ENCODE data around the gene MYO9B. TPM values are rescaled to one million over a fixed set of nuclear protein-coding genes. Genes with fewer than 3 reads are reported as not detected.

Gene MYO9B
- total RNA-seq, 1 donor from 2014 or later: 55.9 TPM

DNA sequence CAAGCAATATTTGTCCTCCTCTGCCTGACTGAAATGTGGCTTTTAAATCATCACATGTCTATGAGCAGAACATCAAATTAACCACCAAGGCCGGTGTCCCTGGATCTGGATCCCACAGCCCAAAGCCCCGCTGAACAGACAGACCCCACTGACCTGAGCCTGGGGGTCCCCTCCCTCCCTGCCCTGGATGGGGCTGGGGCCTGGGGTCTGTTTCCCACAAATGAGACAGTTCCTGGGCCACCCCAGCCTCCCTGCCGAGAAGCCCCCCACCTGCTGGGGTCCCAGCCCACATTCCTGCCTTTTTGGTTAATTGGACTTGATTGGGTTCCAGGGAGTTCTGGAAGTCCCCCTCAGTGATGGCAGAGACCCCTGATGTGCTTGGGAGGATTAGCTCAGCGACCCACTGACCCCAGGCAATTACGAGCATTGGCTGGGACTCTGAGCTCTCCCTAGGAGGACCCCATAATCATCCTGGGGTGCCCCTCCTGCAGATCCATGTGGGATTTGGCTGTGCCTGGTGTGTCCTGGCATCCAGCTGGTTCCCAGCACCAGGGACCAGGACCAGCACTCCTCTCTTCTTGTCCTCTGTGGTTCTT lies 29.6 kb upstream of the MYO9B start:
- no peak overlapping the region for H3K4me3 ChIP-seq (ENCODE audit: low read depth, low read length)
- DNase-seq (ENCODE audit: low read depth): no peak
- TF ChIP-seq, protein P1, sequence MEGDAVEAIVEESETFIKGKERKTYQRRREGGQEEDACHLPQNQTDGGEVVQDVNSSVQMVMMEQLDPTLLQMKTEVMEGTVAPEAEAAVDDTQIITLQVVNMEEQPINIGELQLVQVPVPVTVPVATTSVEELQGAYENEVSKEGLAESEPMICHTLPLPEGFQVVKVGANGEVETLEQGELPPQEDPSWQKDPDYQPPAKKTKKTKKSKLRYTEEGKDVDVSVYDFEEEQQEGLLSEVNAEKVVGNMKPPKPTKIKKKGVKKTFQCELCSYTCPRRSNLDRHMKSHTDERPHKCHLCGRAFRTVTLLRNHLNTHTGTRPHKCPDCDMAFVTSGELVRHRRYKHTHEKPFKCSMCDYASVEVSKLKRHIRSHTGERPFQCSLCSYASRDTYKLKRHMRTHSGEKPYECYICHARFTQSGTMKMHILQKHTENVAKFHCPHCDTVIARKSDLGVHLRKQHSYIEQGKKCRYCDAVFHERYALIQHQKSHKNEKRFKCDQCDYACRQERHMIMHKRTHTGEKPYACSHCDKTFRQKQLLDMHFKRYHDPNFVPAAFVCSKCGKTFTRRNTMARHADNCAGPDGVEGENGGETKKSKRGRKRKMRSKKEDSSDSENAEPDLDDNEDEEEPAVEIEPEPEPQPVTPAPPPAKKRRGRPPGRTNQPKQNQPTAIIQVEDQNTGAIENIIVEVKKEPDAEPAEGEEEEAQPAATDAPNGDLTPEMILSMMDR (conservative IDR thresholded peaks at IDR 0.05; ENCODE audit: low read depth, low read length): no peak

DNA sequence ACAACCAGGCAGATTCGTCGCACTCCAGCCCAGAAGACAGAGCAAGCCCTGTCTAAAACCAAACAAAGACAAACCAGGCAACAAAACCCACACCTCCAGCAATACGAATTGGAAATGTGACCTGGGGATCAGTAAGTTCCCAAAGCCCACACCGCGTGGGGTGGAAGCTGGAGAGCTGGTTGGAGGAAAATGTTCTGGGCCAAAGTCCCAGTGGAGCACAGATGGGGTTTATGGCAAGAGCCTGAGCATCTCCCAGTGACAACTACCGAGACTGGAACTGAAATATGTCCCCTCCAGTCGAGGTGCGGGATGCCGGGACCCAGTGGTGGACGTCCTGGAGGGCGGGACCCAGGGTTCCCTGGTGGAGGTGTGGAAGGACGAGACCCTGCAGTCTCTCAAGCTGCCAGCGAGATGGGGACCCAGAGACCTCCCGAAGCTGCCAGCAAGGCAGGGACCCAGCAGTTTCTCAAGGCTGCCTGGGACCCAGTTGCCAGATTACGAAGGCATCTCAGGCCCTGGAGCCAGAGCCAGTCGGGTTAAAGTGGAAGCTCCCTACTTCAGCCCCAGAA lies 26.6 kb upstream of the MYO9B start:
- no peak for DNase-seq (ENCODE audit: low read depth)

DNA sequence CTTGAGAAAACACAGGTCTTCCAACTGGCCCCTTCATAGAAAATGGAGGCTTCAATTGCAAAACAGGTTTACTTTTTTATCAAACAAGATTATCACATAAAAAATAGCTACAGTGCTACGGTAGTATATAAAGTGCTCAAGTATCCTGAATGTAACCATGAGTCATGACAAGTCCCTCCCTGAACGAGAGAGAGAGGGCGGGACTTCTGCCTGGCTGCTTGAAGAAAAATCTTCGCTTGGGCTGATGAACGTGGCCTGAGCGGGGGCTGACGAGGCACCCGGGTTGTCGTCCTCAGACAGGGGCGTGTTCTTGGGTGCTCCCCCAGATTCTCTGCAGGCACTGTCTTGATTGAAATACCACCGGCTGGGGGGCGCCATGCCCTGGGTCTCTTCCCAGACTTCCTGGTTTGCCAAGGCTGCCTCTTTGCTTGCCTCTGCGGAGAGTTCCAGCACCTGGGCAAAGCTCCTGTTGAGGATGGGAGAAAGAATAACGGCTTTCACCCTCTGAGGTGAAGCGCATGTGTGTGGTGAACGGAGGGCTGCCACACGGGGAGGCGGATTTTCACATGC lies 25.8 kb upstream of the MYO9B start:
- TF ChIP-seq, protein P1 (conservative IDR thresholded peaks at IDR 0.05; ENCODE audit: low read depth, low read length): no peak
- H3K4me3 ChIP-seq (ENCODE audit: low read depth, low read length): no peak overlapping the region
- no peak for DNase-seq (ENCODE audit: low read depth)

More for the DNA sequence above, 26.6 kb upstream of the MYO9B start:
- TF ChIP-seq, protein P1 (conservative IDR thresholded peaks at IDR 0.05; ENCODE audit: low read depth, low read length): no peak
- no peak overlapping the region for H3K4me3 ChIP-seq (ENCODE audit: low read depth, low read length)

DNA sequence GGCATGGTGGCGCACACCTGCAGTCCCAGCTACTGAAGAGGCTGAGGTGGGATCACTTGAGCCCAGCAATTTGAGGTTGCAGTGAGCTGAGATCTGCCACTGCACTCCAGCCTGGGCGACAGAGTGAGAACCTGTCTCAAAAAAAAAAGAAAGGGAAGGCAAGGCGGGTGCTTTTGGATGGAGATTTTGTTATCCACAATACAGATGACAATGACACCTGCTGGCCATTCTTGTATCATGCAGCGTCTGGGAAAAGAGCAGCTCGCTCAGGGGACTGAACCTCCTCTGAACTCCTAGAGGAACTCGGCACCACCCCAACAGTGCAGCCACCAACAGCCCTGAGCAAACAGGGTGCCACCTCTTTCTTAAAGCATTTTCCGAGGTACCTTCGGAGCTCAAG lies 23.1 kb upstream of the MYO9B start:
- TF ChIP-seq, protein P1 (conservative IDR thresholded peaks at IDR 0.05; ENCODE audit: low read depth, low read length): peak; percentile 72
- no peak overlapping the region for H3K4me3 ChIP-seq (ENCODE audit: low read depth, low read length)
- DNase-seq (ENCODE audit: low read depth): no peak

DNA sequence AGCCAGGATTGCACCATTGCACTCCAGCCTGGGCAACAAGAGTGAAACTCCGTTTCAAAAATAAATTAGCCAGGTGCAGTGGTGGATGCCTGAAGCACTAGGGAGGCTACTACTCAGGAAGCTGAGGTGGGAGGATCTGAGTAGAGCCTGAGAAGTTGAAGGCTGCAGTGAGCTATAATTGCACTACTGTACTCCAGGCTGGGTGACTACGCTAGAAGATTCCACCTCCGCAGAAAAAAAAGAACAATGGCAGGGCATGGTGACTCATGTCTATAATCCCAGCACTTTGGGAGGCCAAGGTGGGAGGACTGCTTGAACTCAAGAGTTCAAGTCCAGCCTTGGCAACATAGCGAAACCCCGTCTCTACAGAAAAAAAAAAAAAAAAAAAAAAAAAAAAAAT lies 20.8 kb upstream of the MYO9B start:
- H3K4me3 ChIP-seq (ENCODE audit: low read depth, low read length): no peak overlapping the region
- TF ChIP-seq, protein P1 (conservative IDR thresholded peaks at IDR 0.05; ENCODE audit: low read depth, low read length): no peak
- DNase-seq (ENCODE audit: low read depth): no peak

DNA sequence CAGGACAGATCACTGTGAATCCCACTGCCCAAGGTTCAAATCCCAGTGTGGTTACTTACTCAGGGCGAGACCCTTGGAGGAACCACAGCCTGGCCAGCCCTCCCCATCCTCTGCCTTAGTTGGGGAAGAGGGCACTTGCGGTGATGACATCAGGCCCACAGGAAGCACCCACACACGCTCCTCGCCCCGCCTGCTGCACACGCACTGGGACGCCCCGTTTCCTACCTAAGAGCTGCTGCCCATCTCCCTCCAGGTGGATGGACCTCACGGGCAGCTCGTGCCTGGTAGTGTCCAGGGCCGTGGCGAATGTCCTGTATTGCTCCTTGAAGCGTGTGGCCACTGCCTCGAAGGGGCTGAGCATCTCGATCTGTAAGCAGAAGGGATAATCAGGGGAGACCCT lies 19.9 kb upstream of the MYO9B start:
- TF ChIP-seq, protein P1 (conservative IDR thresholded peaks at IDR 0.05; ENCODE audit: low read depth, low read length): no peak
- no peak for DNase-seq (ENCODE audit: low read depth)
- no peak overlapping the region for H3K4me3 ChIP-seq (ENCODE audit: low read depth, low read length)

DNA sequence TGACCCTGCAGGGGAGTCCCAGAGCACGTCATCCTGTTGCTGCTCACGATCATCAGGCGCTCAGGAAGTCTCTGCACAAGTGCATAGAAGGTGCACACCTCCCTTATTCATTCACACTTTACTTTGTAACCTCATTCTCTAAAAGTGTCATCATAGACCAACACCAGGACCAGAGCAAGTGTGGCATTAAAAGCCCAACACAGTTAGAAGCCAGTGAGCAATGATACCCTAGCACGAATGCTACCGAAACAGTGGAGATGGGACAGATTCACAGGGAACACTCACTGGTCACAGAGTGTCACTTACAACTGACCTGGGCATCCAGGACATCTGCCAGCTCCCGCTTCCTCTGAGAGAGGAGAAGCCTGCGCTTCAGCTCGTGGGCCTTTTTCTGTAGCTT lies 17.3 kb upstream of the MYO9B start:
- no peak for DNase-seq (ENCODE audit: low read depth)
- TF ChIP-seq, protein P1 (conservative IDR thresholded peaks at IDR 0.05; ENCODE audit: low read depth, low read length): no peak
- H3K4me3 ChIP-seq (ENCODE audit: low read depth, low read length): no peak overlapping the region
